Panc1 (cell line): ENCODE data around the gene TRIM17. TPM values are rescaled to one million over a fixed set of nuclear protein-coding genes. Genes with fewer than 3 reads are reported as not detected.

ENCODE experiments used
- ATAC-seq: fragments of 200-7000 bp; cut with Tn5 transposase; 2 replicates; pipeline ENCODE4 v1.9.1; 2020; ENCODE audit warnings: mild to moderate bottlenecking, moderate library complexity
- BruUV-seq: library from RNA; stranded (reverse); fragments of 400-500 nt; replicated peaks from 2 replicates; lab custom pipeline; 2021; lab: Mats Ljungman, UMichigan
- CTCF ChIA-PET: fragments of 300-600 bp; sonication (Branson Sonifier 250); formaldehyde crosslinking; loops from one replicate; lab custom pipeline; 2022; ENCODE audit warnings: antibody characterized with exemption; lab: Charles Lee
- POLR2A ChIA-PET: fragments of 300-600 bp; sonication (Branson Sonifier 250); formaldehyde crosslinking; loops from one replicate; lab custom pipeline; 2022; ENCODE audit warnings: antibody characterized with exemption; lab: Charles Lee
- DNase-seq: peaks from one replicate; pipeline ENCODE4 v3.0.0-alpha.2; 2010; ENCODE audit warnings: low read depth, low spot score
- H3K27ac ChIP-seq: 2 replicates; pipeline ENCODE4 v1.5.1; 2011; ENCODE audit warnings: mild to moderate bottlenecking, low read length, inconsistent platforms
- H3K27me3 ChIP-seq: fragments of 200-500 bp; sonication (Bioruptor generic); 2 replicates; pipeline ENCODE4 v1.6.0; 2014; ENCODE audit warnings: low read length, inconsistent platforms; ENCODE audit not compliant: control insufficient read depth, insufficient read depth
- H3K36me3 ChIP-seq: fragments of 200-500 bp; sonication (Bioruptor generic); 2 replicates; pipeline ENCODE4 v1.5.1; 2014; ENCODE audit warnings: inconsistent platforms, mild to moderate bottlenecking, low read length, moderate library complexity; ENCODE audit not compliant: control insufficient read depth, insufficient read depth
- H3K4me1 ChIP-seq: 2 replicates; pipeline ENCODE4 v1.5.1; 2011; ENCODE audit warnings: inconsistent platforms, mild to moderate bottlenecking, low read length, moderate library complexity; ENCODE audit not compliant: control insufficient read depth, insufficient read depth
- H3K4me3 ChIP-seq, 2 experiments: 2 replicates each; pipeline ENCODE4 v1.5.1; 2011 to 2012; ENCODE audit warnings: low read depth in 2 of 2, low read length in 2 of 2, mild to moderate bottlenecking in 2 of 2, inconsistent platforms in 1 of 2, moderate library complexity in 1 of 2
- H3K9me3 ChIP-seq: fragments of 200-500 bp; sonication (Bioruptor generic); 2 replicates; pipeline ENCODE4 v1.5.1; 2014; ENCODE audit warnings: low read depth, mild to moderate bottlenecking, inconsistent platforms, low read length, moderate library complexity; ENCODE audit not compliant: control insufficient read depth, insufficient read depth
- CTCF ChIP-seq: fragments of 450-650 bp; IDR thresholded peaks from 2 replicates; pipeline ENCODE4 v1.5.1; 2017; ENCODE audit warnings: mild to moderate bottlenecking
- POLR2AphosphoS5 ChIP-seq: IDR thresholded peaks from 2 replicates; pipeline ENCODE4 v1.6.1; 2012; ENCODE audit warnings: mild to moderate bottlenecking, low read depth, low read length, moderate library complexity
- REST ChIP-seq, 2 experiments: IDR thresholded peaks; 2 replicates each; pipeline ENCODE4 v1.6.1; 2011 to 2012; ENCODE audit warnings: low read depth in 2 of 2, control low read depth in 1 of 2, low read length in 1 of 2, mild to moderate bottlenecking in 1 of 2, moderate library complexity in 1 of 2; ENCODE audit not compliant: insufficient read depth in 1 of 2
- SIN3A ChIP-seq: IDR thresholded peaks from 2 replicates; pipeline ENCODE4 v1.6.1; 2012; ENCODE audit warnings: low read depth, mild to moderate bottlenecking, low read length, moderate library complexity, borderline replicate concordance; ENCODE audit not compliant: insufficient read depth
- TCF7L2 ChIP-seq: IDR thresholded peaks from 2 replicates; pipeline ENCODE4 v1.6.1; 2011; ENCODE audit warnings: mild to moderate bottlenecking, low read depth, low read length, inconsistent platforms
- in situ Hi-C: cut with HindIII; loops from 2 replicates; pipeline ENCODE4 v1.10.0; 2016; ENCODE audit warnings: low sequenced_read_pairs, low pct_unique_long_range_greater_than_20kb
- intact Hi-C: fragments of 100-400 bp; cut with micrococcal nuclease; formaldehyde crosslinking; loops from one replicate; pipeline ENCODE4 v1.10.0; 2022; ENCODE audit not compliant: unreplicated experiment
- total RNA-seq: library from RNA; stranded (reverse); gene quantifications from one replicate; pipeline ENCODE4 v1.2.1, GENCODE V29; 2021; ENCODE audit not compliant: unreplicated experiment

The TRIM17 gene
- total RNA-seq, 1 experiment from 2014 or later: 1.2 TPM

- ATAC-seq (no peak), DNase-seq (no peak)
- ChIA-PET POLR2A (no interaction called here), CTCF (no interaction called here)
- Histone ChIP-seq H3K27ac (no peak overlapping the region), H3K36me3 (no peaks in the 10 kb centered on the region), H3K4me1 (peaks cover 5% of the 10 kb centered on the region; the same call in 1 of the 2 replicates), H3K27me3 (no peaks in the 10 kb centered on the region), H3K9me3 (no peaks in the 10 kb centered on the region), H3K4me3 (peak overlapping the region; percentile 53 to 60)
- intact Hi-C loops (no loop called here), in situ Hi-C loops (no loop called here)
- TF ChIP-seq TCF7L2 (no peak), REST (IDR thresholded peaks at IDR 0.05; ENCODE audit: insufficient read depth in 1 of 2, low read depth in 2 of 2, low read length in 1 of 2) (no peak), POLR2AphosphoS5 (no peak), CTCF (no peak), SIN3A (no peak)
- no TSS peak for BruUV-seq
These were observed 39.0 kb downstream of the TRIM17 start for GRCh38 chr1:228377664-228378089.

- no peak for ATAC-seq
- no peaks in the 10 kb centered on the region for H3K27me3 ChIP-seq
- CTCF ChIA-PET: no interaction called here
- no peak overlapping the region for H3K27ac ChIP-seq
- no peaks in the 10 kb centered on the region for H3K36me3 ChIP-seq
- H3K4me3 ChIP-seq: no peak overlapping the region
- DNase-seq: no peak
- no peak for TF ChIP-seq CTCF
- no peak for TF ChIP-seq SIN3A
- TF ChIP-seq POLR2AphosphoS5: no peak
- in situ Hi-C loops: no loop called here
- intact Hi-C loops: no loop called here
- POLR2A ChIA-PET: no interaction called here
- no peaks in the 10 kb centered on the region for H3K9me3 ChIP-seq
- peaks cover 12% of the 10 kb centered on the region for H3K4me1 ChIP-seq
- BruUV-seq: no TSS peak
These were observed 39.7 kb downstream of the TRIM17 start for GRCh38 chr1:228376651-228377631.
